ENCODE results near the gene SUSD1.
"Not testable (repeated sequence)": the region's sequence is repeated elsewhere in the genome, so short reads cannot be mapped to it uniquely, and the experiment has no call there.

The SUSD1 gene

GRCh38 chr9:112094948-112095681, 80.0 kb downstream of the SUSD1 start:
- DNase-seq, result no peak

GRCh38 chr9:112094241-112094640, 80.9 kb downstream of the SUSD1 start:
- no peak for DNase-seq

- DNase-seq, result no peak
Measured at GRCh38 chr9:112093870-112094216, 81.3 kb downstream of the SUSD1 start.

- DNase-seq, result no peak
Measured at GRCh38 chr9:112093147-112093869, 81.8 kb downstream of the SUSD1 start.

GRCh38 chr9:112091810-112092209, 83.3 kb downstream of the SUSD1 start:
- DNase-seq, result no peak

- no peak for DNase-seq
Measured at GRCh38 chr9:112087506-112087905, 87.6 kb downstream of the SUSD1 start.

- DNase-seq, result no peak
Measured at GRCh38 chr9:112086627-112087026, 88.5 kb downstream of the SUSD1 start.

- DNase-seq, result no peak
Measured at GRCh38 chr9:112084907-112085306, 90.2 kb downstream of the SUSD1 start.

- DNase-seq, result no peak
Measured at GRCh38 chr9:112084334-112084733, 90.8 kb downstream of the SUSD1 start.

- DNase-seq, result no peak
Measured at GRCh38 chr9:112081918-112082729, 93.0 kb downstream of the SUSD1 start.

GRCh38 chr9:112080831-112081542, 94.1 kb downstream of the SUSD1 start:
- DNase-seq, result no peak

GRCh38 chr9:112078432-112078831, 96.7 kb downstream of the SUSD1 start:
- no peak for DNase-seq

- no peak for DNase-seq
Measured at GRCh38 chr9:112076814-112077213, 98.3 kb downstream of the SUSD1 start.

- DNase-seq, result no peak
Measured at GRCh38 chr9:112075009-112075378, 100.1 kb downstream of the SUSD1 start.

GRCh38 chr9:112074250-112075008, 100.7 kb downstream of the SUSD1 start:
- DNase-seq, result no peak

GRCh38 chr9:112073639-112074173, 101.4 kb downstream of the SUSD1 start:
- not testable (repeated sequence) for DNase-seq

- no peak for DNase-seq
Measured at GRCh38 chr9:112072721-112073638, 102.1 kb downstream of the SUSD1 start.

- no peak for DNase-seq
Measured at GRCh38 chr9:112069318-112070169, 105.6 kb downstream of the SUSD1 start.

GRCh38 chr9:112065806-112066606, 109.1 kb downstream of the SUSD1 start:
- DNase-seq, result no peak

Measured in 8988T (cell line).